G401 (cell line): ENCODE measurements around the gene TPGS1. TPM values are rescaled to one million over a fixed set of nuclear protein-coding genes. Genes with fewer than 3 reads are reported as not detected.

ENCODE experiments used
- DNase-seq: peaks from one replicate; pipeline ENCODE4 v3.0.0-alpha.2; 2015; ENCODE audit warnings: low spot score
- in situ Hi-C: cut with HindIII; loops from 2 replicates; pipeline ENCODE4 v1.10.0; 2016; ENCODE audit warnings: low sequenced_read_pairs, mixed read lengths
- total RNA-seq: library from RNA; depleted of rRNA; stranded (reverse); fragments of >200 nt; shearing (Covaris generic); gene quantifications from 2 replicates; pipeline ENCODE4 v1.2.3, GENCODE V29; 2014

The TPGS1 gene
- total RNA-seq, 1 experiment from 2014 or later: 89.0 TPM

- no peak for DNase-seq
- in situ Hi-C loops: no loop called here
These were observed 13.7 kb upstream of the TPGS1 start for GRCh38 chr19:493391-494170.

GRCh38 chr19:494171-495080, 12.9 kb upstream of the TPGS1 start:
- no peak for DNase-seq
- in situ Hi-C loops: no loop called here

- in situ Hi-C loops: no loop called here
These were observed 12.3 kb upstream of the TPGS1 start for GRCh38 chr19:495081-495401.

GRCh38 chr19:495402-496111, 11.7 kb upstream of the TPGS1 start:
- in situ Hi-C loops: no loop called here

More at GRCh38 chr19:495081-495401, 12.3 kb upstream of the TPGS1 start:
- DNase-seq: no peak

GRCh38 chr19:496112-496665, 11.1 kb upstream of the TPGS1 start, which contains the start of gene MADCAM1:
TSS of gene MADCAM1 (plus strand) at chr19:496486. CDS start at chr19:496500, 14 bp downstream.
- in situ Hi-C loops: no loop called here
- DNase-seq: no peak

More at GRCh38 chr19:495402-496111, 11.7 kb upstream of the TPGS1 start:
- DNase-seq: peak; percentile 65

GRCh38 chr19:496986-497385, 10.3 kb upstream of the TPGS1 start:
- DNase-seq: no peak
- in situ Hi-C loops: no loop called here

- no peak for DNase-seq
- in situ Hi-C loops: no loop called here
These were observed 9.8 kb upstream of the TPGS1 start for GRCh38 chr19:497491-497868.

- in situ Hi-C loops: no loop called here
- peak; percentile 38 for DNase-seq
These were observed 9.3 kb upstream of the TPGS1 start for GRCh38 chr19:497869-498510.

GRCh38 chr19:498511-498891, 8.8 kb upstream of the TPGS1 start:
- no peak for DNase-seq

GRCh38 chr19:498977-499623, 8.2 kb upstream of the TPGS1 start:
- in situ Hi-C loops: no loop called here
- DNase-seq: no peak

More at GRCh38 chr19:498511-498891, 8.8 kb upstream of the TPGS1 start:
- in situ Hi-C loops: no loop called here

- DNase-seq: no peak
- in situ Hi-C loops: no loop called here
These were observed 5.7 kb upstream of the TPGS1 start for GRCh38 chr19:501646-502045.

- no peak for DNase-seq
- in situ Hi-C loops: no loop called here
These were observed 2.7 kb upstream of the TPGS1 start for GRCh38 chr19:504616-505015.

- in situ Hi-C loops: no loop called here
These were observed 652 bp upstream of the TPGS1 start for GRCh38 chr19:506404-507285.

GRCh38 chr19:508204-509150, 1.2 kb downstream of the TPGS1 start:
- no peak for DNase-seq
- in situ Hi-C loops: no loop called here

More at GRCh38 chr19:506404-507285, 652 bp upstream of the TPGS1 start:
- DNase-seq: peak; percentile 100

- in situ Hi-C loops: no loop called here
These were observed 3.4 kb downstream of the TPGS1 start for GRCh38 chr19:510606-511100.

GRCh38 chr19:511101-511851, 4.0 kb downstream of the TPGS1 start:
- in situ Hi-C loops: no loop called here
- DNase-seq: no peak

More at GRCh38 chr19:510606-511100, 3.4 kb downstream of the TPGS1 start:
- peak; percentile 78 for DNase-seq
